HG03139 (cell line): ENCODE data around the gene KRT6A.
"Not testable (repeated sequence)": the region's sequence is repeated elsewhere in the genome, so short reads cannot be mapped to it uniquely, and the experiment has no call there.

ENCODE experiments used
- ATAC-seq: cut with Tn5 transposase; IDR thresholded peaks from one replicate; pipeline ENCODE4 v1.9.1; 2021; ENCODE audit not compliant: unreplicated experiment

KRT6A gene

GRCh38 chr12:52474212-52474611 lies 18.8 kb downstream of the KRT6A start:
- no peak for ATAC-seq

- no peak for ATAC-seq
Observed at GRCh38 chr12:52473768-52474167, 19.3 kb downstream of the KRT6A start, which contains the start of gene KRT6C. Gene KRT6C (minus strand): TSS chr12:52473805. CDS start chr12:52473737, 68 bp downstream.

GRCh38 chr12:52469853-52470252 lies 23.2 kb downstream of the KRT6A start:
- ATAC-seq: no peak

GRCh38 chr12:52464897-52465296 lies 28.2 kb downstream of the KRT6A start:
- no peak for ATAC-seq

- ATAC-seq: no peak
Observed at GRCh38 chr12:52461693-52462092, 31.4 kb downstream of the KRT6A start.

GRCh38 chr12:52458861-52459260 lies 34.2 kb downstream of the KRT6A start:
- ATAC-seq: no peak

- no peak for ATAC-seq
Observed at GRCh38 chr12:52455821-52456220, 37.2 kb downstream of the KRT6A start.

GRCh38 chr12:52454411-52455201 lies 38.5 kb downstream of the KRT6A start:
- ATAC-seq: no peak

GRCh38 chr12:52452101-52452500 lies 41.0 kb downstream of the KRT6A start, which contains the start of gene KRT6B:
Gene KRT6B (minus strand): TSS chr12:52452146. CDS start chr12:52452078, 68 bp downstream.
- no peak for ATAC-seq

GRCh38 chr12:52448228-52448627 lies 44.8 kb downstream of the KRT6A start:
- no peak for ATAC-seq

- ATAC-seq: not testable (repeated sequence)
Observed at GRCh38 chr12:52447196-52447595, 45.9 kb downstream of the KRT6A start.

- no peak for ATAC-seq
Observed at GRCh38 chr12:52446367-52447045, 46.6 kb downstream of the KRT6A start.

GRCh38 chr12:52445876-52446275 lies 47.2 kb downstream of the KRT6A start:
- ATAC-seq: no peak

GRCh38 chr12:52444647-52445595 lies 48.1 kb downstream of the KRT6A start:
- ATAC-seq: no peak

- ATAC-seq: no peak
Observed at GRCh38 chr12:52443966-52444365, 49.1 kb downstream of the KRT6A start.

- ATAC-seq: no peak
Observed at GRCh38 chr12:52442600-52443061, 50.4 kb downstream of the KRT6A start.

- ATAC-seq: no peak
Observed at GRCh38 chr12:52441320-52441911, 51.6 kb downstream of the KRT6A start.

- no peak for ATAC-seq
Observed at GRCh38 chr12:52440821-52441319, 52.2 kb downstream of the KRT6A start.

GRCh38 chr12:52439845-52440244 lies 53.2 kb downstream of the KRT6A start:
- no peak for ATAC-seq

GRCh38 chr12:52439420-52439819 lies 53.6 kb downstream of the KRT6A start:
- ATAC-seq: no peak
